Neuronal stem cell (in vitro differentiated cells): Measurements from ENCODE around the gene GPX7.

Experiments used
- DNase-seq: peaks from one replicate; pipeline ENCODE4 v3.0.0-alpha.2; 2013; ENCODE audit warnings: low spot score
- H2AFZ ChIP-seq: one replicate; pipeline ENCODE4 v1.6.1; 2013; ENCODE audit warnings: mild to moderate bottlenecking, low read length, inconsistent platforms
- H2AK5ac ChIP-seq: 2 replicates; pipeline ENCODE4 v1.6.1; 2013; ENCODE audit warnings: low read depth, mild to moderate bottlenecking, inconsistent platforms, low read length, moderate library complexity, mixed read lengths
- H2BK120ac ChIP-seq: 2 replicates; pipeline ENCODE4 v1.6.1; 2013; ENCODE audit warnings: low read depth, mild to moderate bottlenecking, inconsistent platforms, low read length, moderate library complexity, mixed read lengths
- H2BK12ac ChIP-seq: one replicate; pipeline ENCODE4 v1.6.1; 2013; ENCODE audit warnings: low read length, inconsistent platforms
- H2BK15ac ChIP-seq: 2 replicates; pipeline ENCODE4 v1.6.1; 2013; ENCODE audit warnings: mild to moderate bottlenecking, low read length, inconsistent platforms, mixed read lengths
- H2BK5ac ChIP-seq: one replicate; pipeline ENCODE4 v1.6.1; 2013; ENCODE audit warnings: inconsistent platforms, mild to moderate bottlenecking, low read length, moderate library complexity
- H3K14ac ChIP-seq: one replicate; pipeline ENCODE4 v1.6.1; 2013; ENCODE audit warnings: low read length, inconsistent platforms
- H3K18ac ChIP-seq: 2 replicates; pipeline ENCODE4 v1.6.1; 2013; ENCODE audit warnings: low read length, inconsistent platforms
- H3K23ac ChIP-seq: 2 replicates; pipeline ENCODE4 v1.6.1; 2013; ENCODE audit warnings: low read depth, mild to moderate bottlenecking, mixed read lengths, low read length, inconsistent platforms; ENCODE audit not compliant: poor library complexity
- H3K27ac ChIP-seq: replicated peaks from 3 replicates; pipeline ENCODE4 v1.5.1; 2013; ENCODE audit warnings: low read length, inconsistent platforms
- H3K27me3 ChIP-seq, 3 experiments: 2 replicates each; pipeline ENCODE4 v1.6.1; 2013; ENCODE audit warnings: low read length in 3 of 3, mild to moderate bottlenecking in 2 of 3, inconsistent platforms in 1 of 3, low read depth in 1 of 3, mixed read lengths in 1 of 3, moderate library complexity in 1 of 3; ENCODE audit not compliant: control insufficient read depth in 3 of 3, insufficient read depth in 3 of 3
- H3K36me3 ChIP-seq, 2 donors: replicated peaks in 1 of 2; 2 replicates each; pipeline ENCODE4 v1.6.1; 2013; ENCODE audit warnings: low read length in 2 of 2; ENCODE audit not compliant: control insufficient read depth in 2 of 2, insufficient read depth in 2 of 2
- H3K4ac ChIP-seq: 2 replicates; pipeline ENCODE4 v1.6.1; 2013; ENCODE audit warnings: inconsistent platforms, mild to moderate bottlenecking, low read length, moderate library complexity
- H3K4me1 ChIP-seq, 2 donors: 1 replicate in 1 of 2; 2 replicates in 1 of 2; pipeline ENCODE4 v1.6.1; 2013; ENCODE audit warnings: low read length in 2 of 2, low read depth in 1 of 2; ENCODE audit not compliant: control insufficient read depth in 2 of 2, insufficient read depth in 1 of 2
- H3K4me2 ChIP-seq: one replicate; pipeline ENCODE4 v1.6.1; 2013; ENCODE audit warnings: mild to moderate bottlenecking, low read length, inconsistent platforms; ENCODE audit not compliant: insufficient read depth, poor library complexity, severe bottlenecking
- H3K4me3 ChIP-seq, 2 donors: 2 replicates each; pipeline ENCODE4 v1.5.1; 2013; ENCODE audit warnings: low read length in 2 of 2, mild to moderate bottlenecking in 2 of 2, inconsistent platforms in 1 of 2, moderate library complexity in 1 of 2
- H3K79me1 ChIP-seq: one replicate; pipeline ENCODE4 v1.6.1; 2013; ENCODE audit warnings: low read depth, mild to moderate bottlenecking, inconsistent platforms, low read length, moderate library complexity
- H3K9ac ChIP-seq: one replicate; pipeline ENCODE4 v1.6.1; 2013; ENCODE audit warnings: mild to moderate bottlenecking, low read depth, low read length, inconsistent platforms; ENCODE audit not compliant: poor library complexity
- H3K9me3 ChIP-seq, 2 donors: replicated peaks in 1 of 2; 2 replicates each; pipeline versions ENCODE3 to v1.6.1; 2013; ENCODE audit warnings: low read length in 2 of 2, mild to moderate bottlenecking in 2 of 2, inconsistent platforms in 1 of 2, low read depth in 1 of 2, mixed read lengths in 1 of 2, moderate library complexity in 1 of 2; ENCODE audit not compliant: control insufficient read depth in 2 of 2, insufficient read depth in 1 of 2
- H4K8ac ChIP-seq: one replicate; pipeline ENCODE4 v1.6.1; 2013; ENCODE audit warnings: low read depth, mild to moderate bottlenecking, inconsistent platforms, low read length, moderate library complexity
- H4K91ac ChIP-seq: one replicate; pipeline ENCODE4 v1.6.1; 2013; ENCODE audit warnings: low read length, low read depth, mild to moderate bottlenecking, inconsistent platforms; ENCODE audit not compliant: poor library complexity
- WGBS, 2 donors: extraction: QIAGEN DNeasy Blood & Tissue Kit; methylation state at CpG; one replicate each; pipeline ENCODE4 v1.1.7; 2013; ENCODE audit warnings: missing lambda C conversion rate in 2 of 2, mixed read lengths in 1 of 2; ENCODE audit not compliant: insufficient read length in 2 of 2, insufficient replicate concordance in 1 of 2; ENCODE audit errors: extremely low coverage in 2 of 2; 5-methylcytosine and 5-hydroxymethylcytosine counted together

Gene GPX7

GRCh38 chr1:52592637-52593323, 9.4 kb upstream of the GPX7 start:
- no peaks in the 10 kb centered on the region for H3K27me3 ChIP-seq
- WGBS, 2 donors: no CpG with 5 or more reads among the region's 5 CpGs
- no peak overlapping the region for H3K4ac ChIP-seq
- H3K23ac ChIP-seq: no peak overlapping the region
- no peak overlapping the region for H3K27ac ChIP-seq
- H3K14ac ChIP-seq: no peak overlapping the region
- no peaks in the 10 kb centered on the region for H3K9me3 ChIP-seq
- no peak overlapping the region for H3K4me3 ChIP-seq
- no peak overlapping the region for H4K91ac ChIP-seq
- H2BK120ac ChIP-seq: no peak overlapping the region
- H2AK5ac ChIP-seq: no peak overlapping the region
- no peak overlapping the region for H3K18ac ChIP-seq
- no peak overlapping the region for H2AFZ ChIP-seq
- no peak overlapping the region for H3K9ac ChIP-seq
- H2BK5ac ChIP-seq: no peak overlapping the region
- no peaks in the 10 kb centered on the region for H3K79me1 ChIP-seq
- H4K8ac ChIP-seq: no peak overlapping the region
- DNase-seq: no peak
- no peak overlapping the region for H3K4me2 ChIP-seq
- peaks cover 24 to 29% of the 10 kb centered on the region in 2 donors for H3K4me1 ChIP-seq
- no peaks in the 10 kb centered on the region for H3K36me3 ChIP-seq
- no peak overlapping the region for H2BK12ac ChIP-seq
- no peak overlapping the region for H2BK15ac ChIP-seq

GRCh38 chr1:52593495-52593894, 8.7 kb upstream of the GPX7 start:
- no peak overlapping the region for H4K8ac ChIP-seq
- H3K23ac ChIP-seq: no peak overlapping the region
- no peak overlapping the region for H3K4me2 ChIP-seq
- no peak overlapping the region for H2BK120ac ChIP-seq
- no peaks in the 10 kb centered on the region for H3K79me1 ChIP-seq
- no peak overlapping the region for H3K27ac ChIP-seq
- H3K9me3 ChIP-seq: no peaks in the 10 kb centered on the region
- no peak overlapping the region for H2BK15ac ChIP-seq
- H3K4ac ChIP-seq: no peak overlapping the region
- H3K4me1 ChIP-seq: peaks cover 22 to 29% of the 10 kb centered on the region in 2 donors
- H3K18ac ChIP-seq: no peak overlapping the region
- DNase-seq: no peak
- no peak overlapping the region for H3K4me3 ChIP-seq
- no peak overlapping the region for H3K14ac ChIP-seq
- no peaks in the 10 kb centered on the region for H3K27me3 ChIP-seq
- no peak overlapping the region for H2AFZ ChIP-seq
- no peak overlapping the region for H3K9ac ChIP-seq
- H4K91ac ChIP-seq: no peak overlapping the region
- no peak overlapping the region for H2BK12ac ChIP-seq
- H2AK5ac ChIP-seq: no peak overlapping the region
- no CpG with 5 or more reads among the region's 1 CpG for WGBS, 2 donors
- H2BK5ac ChIP-seq: no peak overlapping the region
- H3K36me3 ChIP-seq: no peaks in the 10 kb centered on the region

- no peak overlapping the region for H2BK120ac ChIP-seq
Observed at GRCh38 chr1:52595061-52595460, 7.1 kb upstream of the GPX7 start.

GRCh38 chr1:52597912-52598311, 4.3 kb upstream of the GPX7 start:
- Histone ChIP-seq H3K18ac (no peak overlapping the region), H3K9me3 (no peaks in the 10 kb centered on the region), H3K4me3 (no peak overlapping the region), H4K8ac (no peak overlapping the region), H3K36me3 (no peaks in the 10 kb centered on the region), H3K14ac (no peak overlapping the region), H3K4me1 (peaks cover 5 to 16% of the 10 kb centered on the region in 2 donors), H2BK5ac (no peak overlapping the region), H3K9ac (no peak overlapping the region), H2BK120ac (no peak overlapping the region), H3K4ac (no peak overlapping the region), H2AFZ (no peak overlapping the region), H4K91ac (no peak overlapping the region), H2BK12ac (no peak overlapping the region), H2AK5ac (no peak overlapping the region), H3K4me2 (no peak overlapping the region), H3K23ac (no peak overlapping the region), H2BK15ac (no peak overlapping the region), H3K79me1 (no peaks in the 10 kb centered on the region), H3K27me3 (peaks cover 0 to 6% (median 0%) of the 10 kb centered on the region in 3 experiments), H3K27ac (no peak overlapping the region)
- WGBS, 2 donors: no CpG with 5 or more reads among the region's 2 CpGs
- no peak for DNase-seq

More at GRCh38 chr1:52595061-52595460, 7.1 kb upstream of the GPX7 start:
- no CpG with 5 or more reads among the region's 3 CpGs for WGBS, 2 donors
- no peaks in the 10 kb centered on the region for H3K9me3 ChIP-seq
- no peak overlapping the region for H3K23ac ChIP-seq
- H3K9ac ChIP-seq: no peak overlapping the region
- H3K4me2 ChIP-seq: no peak overlapping the region
- H2AK5ac ChIP-seq: no peak overlapping the region
- no peak for DNase-seq
- H3K4ac ChIP-seq: no peak overlapping the region
- no peak overlapping the region for H2BK12ac ChIP-seq
- no peaks in the 10 kb centered on the region for H3K27me3 ChIP-seq
- no peaks in the 10 kb centered on the region for H3K79me1 ChIP-seq
- H2BK15ac ChIP-seq: no peak overlapping the region
- H2BK5ac ChIP-seq: no peak overlapping the region
- H4K8ac ChIP-seq: no peak overlapping the region
- H3K18ac ChIP-seq: no peak overlapping the region
- H3K4me3 ChIP-seq: no peak overlapping the region
- no peak overlapping the region for H3K14ac ChIP-seq
- H3K27ac ChIP-seq: no peak overlapping the region
- peak overlapping the region; percentile 14 for H2AFZ ChIP-seq
- peaks cover 11 to 13% of the 10 kb centered on the region in 2 donors for H3K4me1 ChIP-seq
- no peak overlapping the region for H4K91ac ChIP-seq
- no peaks in the 10 kb centered on the region for H3K36me3 ChIP-seq
